Panc1 (cell line): ENCODE data around the gene DGCR2. TPM values are rescaled to one million over a fixed set of nuclear protein-coding genes. Genes with fewer than 3 reads are reported as not detected.
"Not testable (repeated sequence)": the region's sequence is repeated elsewhere in the genome, so short reads cannot be mapped to it uniquely, and the experiment has no call there.

ENCODE experiments used
- ATAC-seq: fragments of 200-7000 bp; cut with Tn5 transposase; 2 replicates; pipeline ENCODE4 v1.9.1; 2020; ENCODE audit warnings: mild to moderate bottlenecking, moderate library complexity
- BruUV-seq: library from RNA; stranded (reverse); fragments of 400-500 nt; replicated peaks from 2 replicates; lab custom pipeline; 2021; lab: Mats Ljungman, UMichigan
- CTCF ChIA-PET: fragments of 300-600 bp; sonication (Branson Sonifier 250); formaldehyde crosslinking; loops from one replicate; lab custom pipeline; 2022; ENCODE audit warnings: antibody characterized with exemption; lab: Charles Lee
- POLR2A ChIA-PET: fragments of 300-600 bp; sonication (Branson Sonifier 250); formaldehyde crosslinking; loops from one replicate; lab custom pipeline; 2022; ENCODE audit warnings: antibody characterized with exemption; lab: Charles Lee
- DNase-seq: peaks from one replicate; pipeline ENCODE4 v3.0.0-alpha.2; 2010; ENCODE audit warnings: low read depth, low spot score
- H3K27ac ChIP-seq: 2 replicates; pipeline ENCODE4 v1.5.1; 2011; ENCODE audit warnings: mild to moderate bottlenecking, low read length, inconsistent platforms
- H3K27me3 ChIP-seq: fragments of 200-500 bp; sonication (Bioruptor generic); 2 replicates; pipeline ENCODE4 v1.6.0; 2014; ENCODE audit warnings: low read length, inconsistent platforms; ENCODE audit not compliant: control insufficient read depth, insufficient read depth
- H3K36me3 ChIP-seq: fragments of 200-500 bp; sonication (Bioruptor generic); 2 replicates; pipeline ENCODE4 v1.5.1; 2014; ENCODE audit warnings: inconsistent platforms, mild to moderate bottlenecking, low read length, moderate library complexity; ENCODE audit not compliant: control insufficient read depth, insufficient read depth
- H3K4me1 ChIP-seq: 2 replicates; pipeline ENCODE4 v1.5.1; 2011; ENCODE audit warnings: inconsistent platforms, mild to moderate bottlenecking, low read length, moderate library complexity; ENCODE audit not compliant: control insufficient read depth, insufficient read depth
- H3K4me3 ChIP-seq, 2 experiments: 2 replicates each; pipeline ENCODE4 v1.5.1; 2011 to 2012; ENCODE audit warnings: low read depth in 2 of 2, low read length in 2 of 2, mild to moderate bottlenecking in 2 of 2, inconsistent platforms in 1 of 2, moderate library complexity in 1 of 2
- H3K9me3 ChIP-seq: fragments of 200-500 bp; sonication (Bioruptor generic); 2 replicates; pipeline ENCODE4 v1.5.1; 2014; ENCODE audit warnings: low read depth, mild to moderate bottlenecking, inconsistent platforms, low read length, moderate library complexity; ENCODE audit not compliant: control insufficient read depth, insufficient read depth
- in situ Hi-C: cut with HindIII; loops from 2 replicates; pipeline ENCODE4 v1.10.0; 2016; ENCODE audit warnings: low sequenced_read_pairs, low pct_unique_long_range_greater_than_20kb
- intact Hi-C: fragments of 100-400 bp; cut with micrococcal nuclease; formaldehyde crosslinking; loops from one replicate; pipeline ENCODE4 v1.10.0; 2022; ENCODE audit not compliant: unreplicated experiment
- total RNA-seq: library from RNA; stranded (reverse); gene quantifications from one replicate; pipeline ENCODE4 v1.2.1, GENCODE V29; 2021; ENCODE audit not compliant: unreplicated experiment

DGCR2 gene
- total RNA-seq, 1 experiment from 2014 or later, result 35.1 TPM

GRCh38 chr22:19029113-19030103 lies 92.8 kb downstream of the DGCR2 start:
- H3K4me3 ChIP-seq, in situ Hi-C loops, H3K9me3 ChIP-seq, intact Hi-C loops, DNase-seq, H3K36me3 ChIP-seq, BruUV-seq, ATAC-seq, POLR2A ChIA-PET, H3K27me3 ChIP-seq, CTCF ChIA-PET, H3K4me1 ChIP-seq, H3K27ac ChIP-seq: not testable (repeated sequence)

GRCh38 chr22:19028060-19028455 lies 94.2 kb downstream of the DGCR2 start:
- not testable (repeated sequence) for DNase-seq
- peak; percentile 43 for ATAC-seq

DNA sequence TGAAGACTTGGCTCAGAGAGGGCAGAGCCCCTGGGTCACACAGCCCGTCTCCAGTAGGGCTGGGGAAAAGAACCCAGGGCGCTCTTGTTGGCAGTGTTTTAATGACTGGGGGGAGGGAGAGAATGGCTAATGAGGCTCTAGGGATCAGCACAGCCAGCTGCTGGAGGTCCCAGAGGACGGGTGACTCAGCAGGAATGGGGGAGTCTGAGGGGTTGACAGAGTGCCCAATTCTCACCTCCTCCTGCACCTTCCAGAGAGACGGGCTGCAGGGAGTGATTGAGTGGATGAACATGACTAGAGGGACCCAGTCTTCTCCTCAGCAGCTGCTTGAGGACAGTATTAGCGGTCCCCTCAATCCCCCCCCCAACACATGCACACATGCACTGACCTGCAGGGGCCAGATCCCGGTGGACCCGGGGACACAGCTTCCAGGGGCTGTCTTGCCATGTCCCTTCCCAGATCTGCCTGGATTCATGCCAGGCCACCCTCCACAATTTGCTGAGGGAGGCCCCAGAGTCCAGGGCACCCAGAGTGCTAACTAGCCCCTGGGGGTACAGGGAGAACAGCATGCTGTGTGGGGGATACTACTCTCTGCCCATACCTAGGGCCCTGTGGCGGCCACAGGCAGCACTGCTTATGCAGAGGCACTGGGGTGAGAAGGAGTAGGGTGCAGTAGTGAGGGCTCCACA lies 94.7 kb downstream of the DGCR2 start:
- H3K27ac ChIP-seq, BruUV-seq, H3K36me3 ChIP-seq, H3K9me3 ChIP-seq, in situ Hi-C loops, POLR2A ChIA-PET, H3K27me3 ChIP-seq, ATAC-seq, H3K4me3 ChIP-seq, H3K4me1 ChIP-seq, intact Hi-C loops, DNase-seq: not testable (repeated sequence)
- CTCF ChIA-PET, result interaction anchor here (0.7 kb wide), 1 partner anchor 104 kb away, joined by 3 read pairs; the partner anchor contains the start of gene TSSK2

More at GRCh38 chr22:19028060-19028455, 94.2 kb downstream of the DGCR2 start:
- H3K36me3 ChIP-seq, H3K4me3 ChIP-seq, POLR2A ChIA-PET, in situ Hi-C loops, H3K27me3 ChIP-seq, intact Hi-C loops, H3K27ac ChIP-seq, CTCF ChIA-PET, H3K9me3 ChIP-seq, H3K4me1 ChIP-seq, BruUV-seq: not testable (repeated sequence)

- H3K4me1 ChIP-seq, DNase-seq, in situ Hi-C loops, CTCF ChIA-PET, H3K9me3 ChIP-seq, intact Hi-C loops, H3K27ac ChIP-seq, ATAC-seq, H3K36me3 ChIP-seq, H3K4me3 ChIP-seq, H3K27me3 ChIP-seq, POLR2A ChIA-PET, BruUV-seq: not testable (repeated sequence)
Measured at GRCh38 chr22:19026080-19026479, 96.1 kb downstream of the DGCR2 start.

DNA sequence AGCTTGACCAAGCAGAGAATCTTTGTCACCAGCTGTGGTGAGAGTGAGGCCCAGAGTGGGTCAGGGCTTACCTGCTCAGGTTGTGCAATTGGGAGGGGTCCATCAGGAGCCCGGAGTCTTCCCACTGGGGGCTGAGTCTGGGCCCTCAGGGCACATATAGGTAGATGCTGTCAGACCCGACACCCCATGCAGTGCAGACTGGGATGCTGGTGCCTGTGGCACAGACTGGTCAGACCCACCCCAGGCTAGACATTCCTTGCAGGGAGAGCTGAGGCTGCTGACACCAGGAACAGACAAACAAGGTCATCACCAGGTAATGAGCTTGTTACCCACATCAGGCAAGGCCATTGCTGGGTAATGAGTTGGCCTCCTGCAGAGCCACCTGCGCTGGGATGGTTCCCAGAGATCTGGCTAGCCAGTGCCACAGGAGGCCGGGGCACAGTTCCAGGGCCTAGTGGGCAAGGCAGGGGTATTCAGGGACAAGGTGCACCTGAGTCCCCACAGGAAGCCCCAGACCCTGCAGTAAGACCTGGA lies 97.2 kb downstream of the DGCR2 start:
- H3K36me3 ChIP-seq, DNase-seq, H3K9me3 ChIP-seq, POLR2A ChIA-PET, H3K4me3 ChIP-seq, in situ Hi-C loops, ATAC-seq, intact Hi-C loops, CTCF ChIA-PET, H3K27ac ChIP-seq, BruUV-seq, H3K27me3 ChIP-seq, H3K4me1 ChIP-seq: not testable (repeated sequence)

DNA sequence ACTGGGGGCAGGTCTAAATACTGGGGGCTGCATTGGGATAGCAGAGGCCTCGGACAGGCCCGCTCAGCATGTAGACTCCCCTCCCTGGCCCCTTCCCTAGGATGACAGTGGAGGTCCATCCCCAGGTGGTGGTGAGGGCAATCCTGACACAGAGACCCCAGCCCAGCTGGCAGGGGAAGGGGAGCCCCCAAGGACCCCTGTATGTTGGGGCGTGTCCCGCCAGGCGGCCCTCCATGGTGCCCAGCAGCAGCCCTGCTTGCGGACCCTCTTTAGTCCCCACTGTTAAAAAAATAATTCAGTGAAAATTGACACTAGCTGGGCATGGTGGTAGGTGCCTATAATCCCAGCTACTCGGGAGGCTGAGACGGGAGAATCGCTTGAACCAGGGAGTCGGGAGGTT lies 98.3 kb downstream of the DGCR2 start:
- BruUV-seq, H3K36me3 ChIP-seq, intact Hi-C loops, in situ Hi-C loops, DNase-seq, H3K4me1 ChIP-seq, ATAC-seq, H3K27ac ChIP-seq, H3K27me3 ChIP-seq, H3K9me3 ChIP-seq, H3K4me3 ChIP-seq: not testable (repeated sequence)
- ChIA-PET CTCF (interaction anchor here (0.7 kb wide), 1 partner anchor 40 kb away, joined by 3 read pairs; no protein-coding TSS in a partner anchor), POLR2A (interaction anchor here (0.7 kb wide), 1 partner anchor 155 kb away, joined by 7 read pairs; no protein-coding TSS in a partner anchor)
